Measurements from ENCODE around the gene RCSD1. TPM values are rescaled to one million over a fixed set of nuclear protein-coding genes. Genes with fewer than 3 reads are reported as not detected.
A peak's percentile ranks its signal among the peaks of the same experiment; 100 is the strongest.
"Not testable (repeated sequence)": the region's sequence is repeated elsewhere in the genome, so short reads cannot be mapped to it uniquely, and the experiment has no call there.

Gene RCSD1
- total and polyA plus RNA-seq, 2 of the 4 experiments (the other 2 are of a cell fraction): 0.03 TPM; not detected in 1

DNA sequence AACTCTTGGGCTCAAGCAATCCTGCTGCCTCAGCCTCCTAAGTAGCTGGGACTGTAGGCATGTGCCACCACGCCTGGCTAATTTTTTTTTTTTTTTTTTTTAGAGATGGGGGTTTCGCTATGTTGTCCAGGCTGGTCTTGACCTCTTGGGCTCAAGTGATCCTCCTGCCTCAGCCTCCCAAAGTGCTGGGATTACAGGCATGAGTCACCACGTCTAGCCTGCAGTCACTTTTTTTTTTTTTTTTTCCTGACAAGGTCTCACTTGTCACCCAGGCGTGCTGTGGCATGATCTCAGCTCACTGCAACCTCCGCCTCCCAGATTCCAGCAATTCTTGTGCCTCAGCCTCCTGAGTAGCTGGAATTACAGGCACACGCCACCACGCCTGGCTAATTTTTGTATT, 111.1 kb downstream of the RCSD1 start:
- DNase-seq; H3K4me1 ChIP-seq (ENCODE audit: control insufficient read depth, insufficient read depth, low read length); H2BK15ac ChIP-seq (ENCODE audit: low read depth, low read length); dilution Hi-C loops (cut with HindIII; ENCODE audit: low sequenced_read_pairs, unreplicated experiment); H3K14ac ChIP-seq (replicated peaks; ENCODE audit: low read depth, low read length); ATAC-seq (ENCODE audit: low read depth); H4K5ac ChIP-seq (ENCODE audit: low read depth, low read length); H2AFZ ChIP-seq (replicated peaks; ENCODE audit: low read length, poor library complexity); H3K56ac ChIP-seq (ENCODE audit: extremely low read depth, insufficient read depth, low read length); H4K91ac ChIP-seq (ENCODE audit: insufficient read depth, low read depth, low read length); H3K4me3 ChIP-seq (ENCODE audit: insufficient read depth, low read depth, low read length); in situ Hi-C loops (cut with MboI; ENCODE audit: low sequenced_read_pairs); H3K9me3 ChIP-seq (ENCODE audit: control insufficient read depth, insufficient read depth, low read length); BruUV-seq (replicated peaks); H3K18ac ChIP-seq (ENCODE audit: low read depth, low read length); H3K23ac ChIP-seq (ENCODE audit: low read depth, low read length); H3K4me2 ChIP-seq (ENCODE audit: low read depth, low read length); H3K36me3 ChIP-seq (ENCODE audit: control insufficient read depth, insufficient read depth, low read length); H2BK5ac ChIP-seq (ENCODE audit: low read depth, low read length, poor library complexity, severe bottlenecking); H3K27ac ChIP-seq (ENCODE audit: insufficient read depth, low read length); H2AK9ac ChIP-seq (replicated peaks; ENCODE audit: low read depth, low read length, poor library complexity); intact Hi-C loops (cut with micrococcal nuclease); H2AK5ac ChIP-seq (ENCODE audit: low read depth, low read length); H2BK120ac ChIP-seq (ENCODE audit: low read depth, low read length); H3K9ac ChIP-seq (ENCODE audit: low read depth, low read length); H4K8ac ChIP-seq (ENCODE audit: low read depth in 2 of 2, low read length in 2 of 2); CTCF ChIA-PET; H2BK20ac ChIP-seq (ENCODE audit: low read depth, low read length); H3K27me3 ChIP-seq (ENCODE audit: control insufficient read depth, insufficient read depth, low read length); POLR2A ChIA-PET (ENCODE audit: unreplicated experiment); H3K4ac ChIP-seq (ENCODE audit: low read depth, low read length): not testable (repeated sequence)
- Histone ChIP-seq H3K9me1 (ENCODE audit: insufficient read depth, low read length) (peaks cover 19% of the 10 kb centered on the region), H3K79me1 (ENCODE audit: low read depth in 1 of 2, low read length in 2 of 2) (peaks cover 29 to 76% of the 10 kb centered on the region in 2 experiments), H4K20me1 (ENCODE audit: insufficient read depth, low read length) (peaks cover 82% of the 10 kb centered on the region)
- 100% methylated on average over 1 of the region's 7 CpGs; no CpG with 5 or more reads in 1 of the 2 experiments for WGBS, 2 experiments (ENCODE audit: extremely low coverage in 2 of 2, insufficient read length in 1 of 2)

DNA sequence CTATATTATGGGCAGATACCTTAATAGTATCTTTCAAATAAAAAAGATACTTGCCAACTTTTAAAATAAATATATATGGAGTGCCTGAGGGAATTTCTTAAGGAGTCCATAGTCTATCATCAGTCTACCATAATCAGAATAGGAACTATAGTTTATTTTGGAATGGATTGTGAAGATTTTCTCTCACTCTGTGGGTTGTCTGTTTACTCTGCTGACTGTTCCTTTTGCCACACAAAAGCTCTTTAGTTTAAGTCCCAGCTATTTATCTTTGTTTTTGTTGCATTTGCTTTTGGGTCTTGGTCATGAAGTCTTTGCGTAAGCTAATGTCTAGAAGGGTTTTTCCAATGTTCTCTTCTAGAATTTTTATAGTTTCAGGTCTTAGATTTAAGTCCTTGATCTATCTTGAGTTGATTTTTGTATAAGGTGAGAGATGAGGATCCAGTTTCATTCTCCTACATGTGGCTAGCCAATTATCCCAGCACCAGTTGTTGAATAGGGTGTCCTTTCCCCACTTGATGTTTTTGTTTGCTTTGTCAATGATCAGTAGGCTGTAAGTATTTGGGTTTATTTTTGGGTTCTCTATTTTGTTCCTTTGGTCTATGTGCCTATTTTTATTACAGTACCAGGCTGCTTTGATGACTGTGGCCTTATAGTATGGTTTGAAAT, 112.5 kb downstream of the RCSD1 start:
- peak; percentile 38; the same call in 1 of the 2 replicates for ATAC-seq (ENCODE audit: low read depth)
- H3K27me3 ChIP-seq (ENCODE audit: control insufficient read depth, insufficient read depth, low read length); H3K36me3 ChIP-seq (ENCODE audit: control insufficient read depth, insufficient read depth, low read length); H2BK20ac ChIP-seq (ENCODE audit: low read depth, low read length); H2BK15ac ChIP-seq (ENCODE audit: low read depth, low read length); CTCF ChIA-PET; dilution Hi-C loops (cut with HindIII; ENCODE audit: low sequenced_read_pairs, unreplicated experiment); H4K8ac ChIP-seq (ENCODE audit: low read depth in 2 of 2, low read length in 2 of 2); H2AK9ac ChIP-seq (replicated peaks; ENCODE audit: low read depth, low read length, poor library complexity); H4K5ac ChIP-seq (ENCODE audit: low read depth, low read length); intact Hi-C loops (cut with micrococcal nuclease); BruUV-seq (replicated peaks); H3K4me1 ChIP-seq (ENCODE audit: control insufficient read depth, insufficient read depth, low read length); H2BK120ac ChIP-seq (ENCODE audit: low read depth, low read length); in situ Hi-C loops (cut with MboI; ENCODE audit: low sequenced_read_pairs); H2BK5ac ChIP-seq (ENCODE audit: low read depth, low read length, poor library complexity, severe bottlenecking); H3K4me2 ChIP-seq (ENCODE audit: low read depth, low read length); H3K9ac ChIP-seq (ENCODE audit: low read depth, low read length); H3K27ac ChIP-seq (ENCODE audit: insufficient read depth, low read length); H3K9me3 ChIP-seq (ENCODE audit: control insufficient read depth, insufficient read depth, low read length); POLR2A ChIA-PET (ENCODE audit: unreplicated experiment); H3K4ac ChIP-seq (ENCODE audit: low read depth, low read length); H3K56ac ChIP-seq (ENCODE audit: extremely low read depth, insufficient read depth, low read length); H4K91ac ChIP-seq (ENCODE audit: insufficient read depth, low read depth, low read length); H3K18ac ChIP-seq (ENCODE audit: low read depth, low read length); H3K14ac ChIP-seq (replicated peaks; ENCODE audit: low read depth, low read length); H2AFZ ChIP-seq (replicated peaks; ENCODE audit: low read length, poor library complexity); H2AK5ac ChIP-seq (ENCODE audit: low read depth, low read length); H3K4me3 ChIP-seq (ENCODE audit: insufficient read depth, low read depth, low read length); H3K23ac ChIP-seq (ENCODE audit: low read depth, low read length): not testable (repeated sequence)
- Histone ChIP-seq H3K79me1 (ENCODE audit: low read depth in 1 of 2, low read length in 2 of 2) (peaks cover 34 to 76% of the 10 kb centered on the region in 2 experiments), H3K9me1 (ENCODE audit: insufficient read depth, low read length) (peaks cover 24% of the 10 kb centered on the region), H4K20me1 (ENCODE audit: insufficient read depth, low read length) (peaks cover 83% of the 10 kb centered on the region)
- DNase-seq: peak; percentile 31
- WGBS, 2 experiments (ENCODE audit: extremely low coverage in 2 of 2, insufficient read length in 1 of 2): no CpG with 5 or more reads among the region's 1 CpG

Data from IMR-90 (cell line).